DOHH2 (cell line): ENCODE data around the gene PAXX.

Experiments used
- EZH2phosphoT487 ChIP-seq: fragments of 200-600 bp; sonication (generic); IDR thresholded peaks from 2 replicates; pipeline ENCODE4 v1.6.1; 2017; ENCODE audit warnings: borderline replicate concordance, mild to moderate bottlenecking, antibody characterized with exemption, low read length, moderate library complexity, mixed read lengths
- TF ChIP-seq, protein P1 (sequence below): fragments of 200-600 bp; sonication (generic); IDR thresholded peaks from one replicate; pipeline ENCODE4 v1.5.1; 2014; ENCODE audit warnings: antibody characterized with exemption, mild to moderate bottlenecking, low read depth, low read length; ENCODE audit not compliant: poor library complexity, severe bottlenecking

GRCh38 chr9:136988872-136989271 is 3.4 kb upstream of the PAXX start:
- TF ChIP-seq EZH2phosphoT487 = no peak
- TF ChIP-seq, protein P1, sequence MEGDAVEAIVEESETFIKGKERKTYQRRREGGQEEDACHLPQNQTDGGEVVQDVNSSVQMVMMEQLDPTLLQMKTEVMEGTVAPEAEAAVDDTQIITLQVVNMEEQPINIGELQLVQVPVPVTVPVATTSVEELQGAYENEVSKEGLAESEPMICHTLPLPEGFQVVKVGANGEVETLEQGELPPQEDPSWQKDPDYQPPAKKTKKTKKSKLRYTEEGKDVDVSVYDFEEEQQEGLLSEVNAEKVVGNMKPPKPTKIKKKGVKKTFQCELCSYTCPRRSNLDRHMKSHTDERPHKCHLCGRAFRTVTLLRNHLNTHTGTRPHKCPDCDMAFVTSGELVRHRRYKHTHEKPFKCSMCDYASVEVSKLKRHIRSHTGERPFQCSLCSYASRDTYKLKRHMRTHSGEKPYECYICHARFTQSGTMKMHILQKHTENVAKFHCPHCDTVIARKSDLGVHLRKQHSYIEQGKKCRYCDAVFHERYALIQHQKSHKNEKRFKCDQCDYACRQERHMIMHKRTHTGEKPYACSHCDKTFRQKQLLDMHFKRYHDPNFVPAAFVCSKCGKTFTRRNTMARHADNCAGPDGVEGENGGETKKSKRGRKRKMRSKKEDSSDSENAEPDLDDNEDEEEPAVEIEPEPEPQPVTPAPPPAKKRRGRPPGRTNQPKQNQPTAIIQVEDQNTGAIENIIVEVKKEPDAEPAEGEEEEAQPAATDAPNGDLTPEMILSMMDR = no peak
